ENCODE data around the gene ORMDL3. TPM values are rescaled to one million over a fixed set of nuclear protein-coding genes. Genes with fewer than 3 reads are reported as not detected.

The ORMDL3 gene
- total and polyA plus RNA-seq, 4 donors = 38.6 to 76.7 (median 63.9) TPM

GRCh38 chr17:39934324-39934723, 6.9 kb upstream of the ORMDL3 start:
- Histone ChIP-seq H3K27ac (ENCODE audit: low read depth in 1 of 2, low read length in 1 of 2) (peak overlapping the region in 1 of 2 donors; percentile 2), H3K27me3 (ENCODE audit: control insufficient read depth in 3 of 3, insufficient read depth in 3 of 3, low read length in 2 of 3) (no peaks in the 10 kb centered on the region), H3K36me3 (ENCODE audit: control insufficient read depth in 4 of 4, insufficient read depth in 4 of 4, low read length in 4 of 4) (no peaks in the 10 kb centered on the region), H3K9me3 (ENCODE audit: control insufficient read depth in 4 of 4, insufficient read depth in 3 of 4, low read length in 3 of 4) (no peaks in the 10 kb centered on the region), H3K9ac (ENCODE audit: insufficient read depth in 1 of 2, low read length in 2 of 2) (no peak overlapping the region), H3K4me1 (ENCODE audit: control insufficient read depth in 5 of 5, insufficient read depth in 5 of 5, low read length in 5 of 5) (peaks cover 0 to 3% (median 0%) of the 10 kb centered on the region in 5 donors), H3K4me3 (no peak overlapping the region)
- 81 to 89% methylated on average over 5 of the region's 5 CpGs for WGBS, 2 donors
- ATAC-seq (ENCODE audit: insufficient read depth, low FRiP score) (no peak), DNase-seq (no peak)
- TF ChIP-seq CTCF (IDR thresholded peaks at IDR 0.05; ENCODE audit: control extremely low read depth, extremely low read depth) = no peak

GRCh38 chr17:39933912-39934311, 6.5 kb upstream of the ORMDL3 start:
- Histone ChIP-seq H3K9me3 (ENCODE audit: control insufficient read depth in 4 of 4, insufficient read depth in 3 of 4, low read length in 3 of 4) (no peaks in the 10 kb centered on the region), H3K4me1 (ENCODE audit: control insufficient read depth in 5 of 5, insufficient read depth in 5 of 5, low read length in 5 of 5) (peaks cover 0 to 5% (median 0%) of the 10 kb centered on the region in 5 donors), H3K36me3 (ENCODE audit: control insufficient read depth in 4 of 4, insufficient read depth in 4 of 4, low read length in 4 of 4) (no peaks in the 10 kb centered on the region), H3K4me3 (no peak overlapping the region), H3K9ac (ENCODE audit: insufficient read depth in 1 of 2, low read length in 2 of 2) (no peak overlapping the region), H3K27me3 (ENCODE audit: control insufficient read depth in 3 of 3, insufficient read depth in 3 of 3, low read length in 2 of 3) (no peaks in the 10 kb centered on the region), H3K27ac (ENCODE audit: low read depth in 1 of 2, low read length in 1 of 2) (peak overlapping the region in 1 of 2 donors; percentile 2)
- no peak for TF ChIP-seq CTCF (IDR thresholded peaks at IDR 0.05; ENCODE audit: control extremely low read depth, extremely low read depth)
- DNase-seq (no peak), ATAC-seq (ENCODE audit: insufficient read depth, low FRiP score) (no peak)
- WGBS, 2 donors = 89 to 96% methylated on average over 5 of the region's 5 CpGs

- TF ChIP-seq CTCF (IDR thresholded peaks at IDR 0.05; ENCODE audit: control extremely low read depth, extremely low read depth) = no peak
- Histone ChIP-seq H3K27me3 (ENCODE audit: control insufficient read depth in 3 of 3, insufficient read depth in 3 of 3, low read length in 2 of 3) (no peaks in the 10 kb centered on the region), H3K9ac (ENCODE audit: insufficient read depth in 1 of 2, low read length in 2 of 2) (peak overlapping the region in 1 of 2 donors; percentile 26), H3K4me3 (no peak overlapping the region), H3K36me3 (ENCODE audit: control insufficient read depth in 4 of 4, insufficient read depth in 4 of 4, low read length in 4 of 4) (peaks cover 0 to 4% (median 0%) of the 10 kb centered on the region in 4 donors), H3K4me1 (ENCODE audit: control insufficient read depth in 5 of 5, insufficient read depth in 5 of 5, low read length in 5 of 5) (peaks cover 0 to 36% (median 8%) of the 10 kb centered on the region in 5 donors), H3K27ac (ENCODE audit: low read depth in 1 of 2, low read length in 1 of 2) (peak overlapping the region in 1 of 2 donors; percentile 87), H3K9me3 (ENCODE audit: control insufficient read depth in 4 of 4, insufficient read depth in 3 of 4, low read length in 3 of 4) (no peaks in the 10 kb centered on the region)
- 79 to 94% methylated on average over 5 of the region's 5 CpGs for WGBS, 2 donors
- ATAC-seq (ENCODE audit: insufficient read depth, low FRiP score) (no peak), DNase-seq (no peak)
Measured at GRCh38 chr17:39929646-39930407, 2.4 kb upstream of the ORMDL3 start.

Measured in lung (tissue), 12 donors.